ENCODE data around the gene HOXD13. TPM values are rescaled to one million over a fixed set of nuclear protein-coding genes. Genes with fewer than 3 reads are reported as not detected.
A peak's percentile ranks its signal among the peaks of the same experiment; 100 is the strongest.

HOXD13 gene
- total and polyA plus RNA-seq, 2 of the 8 experiments (the other 6 are each of a cell fraction or from before 2014, with no cell fraction given), result not detected

- no peak for TF ChIP-seq CTCF (IDR thresholded peaks at IDR 0.05; ENCODE audit: control extremely low read depth in 1 of 3, insufficient read depth in 1 of 3, low read depth in 1 of 3, low read length in 3 of 3)
- TF ChIP-seq RNF2 (IDR thresholded peaks at IDR 0.05; ENCODE audit: borderline replicate concordance, low read depth, low read length, missing control alignments, poor library complexity, severe bottlenecking), result peak; percentile 94
- TF ChIP-seq GABPA (IDR thresholded peaks at IDR 0.05; ENCODE audit: borderline replicate concordance, insufficient read depth, low read length), result no peak
- TF ChIP-seq SP2 (IDR thresholded peaks at IDR 0.05; ENCODE audit: low read length), result no peak
- no peak for TF ChIP-seq CHD7 (IDR thresholded peaks at IDR 0.05; ENCODE audit: insufficient replicate concordance, low read length)
Measured at GRCh38 chr2:176128172-176128981, 35.9 kb downstream of the HOXD13 start (continued).

All from H1 (cell line).